ENCODE results near the gene LSM12. TPM values are rescaled to one million over a fixed set of nuclear protein-coding genes. Genes with fewer than 3 reads are reported as not detected.

LSM12 gene
- total RNA-seq, 1 donor from 2014 or later, result 57.3 TPM

GRCh38 chr17:44008205-44008909 lies 58.1 kb downstream of the LSM12 start:
- intact Hi-C loops (cut with micrococcal nuclease), result loop anchor here (5.0 kb wide), 2 partner anchors 101 to 114 kb away; partner anchors contain the start of genes HDAC5 and MPP2
- ATAC-seq (ENCODE audit: low read depth) (no peak), DNase-seq (no peak)
- H3K36me3 Mint-ChIP-seq (ENCODE audit: low read depth), result peaks cover 14% of the 10 kb centered on the region
- H3K27ac Mint-ChIP-seq, result no peak overlapping the region
- H3K9me3 Mint-ChIP-seq, result no peaks in the 10 kb centered on the region
- H3K27me3 Mint-ChIP-seq, result peaks cover 9% of the 10 kb centered on the region
- POLR2A ChIA-PET, result interaction anchor here (0.7 kb wide), 1 partner anchor 98 kb away, joined by 3 read pairs; no protein-coding TSS in a partner anchor
- CTCF ChIA-PET, result no interaction called here
- TF ChIP-seq, protein P1, sequence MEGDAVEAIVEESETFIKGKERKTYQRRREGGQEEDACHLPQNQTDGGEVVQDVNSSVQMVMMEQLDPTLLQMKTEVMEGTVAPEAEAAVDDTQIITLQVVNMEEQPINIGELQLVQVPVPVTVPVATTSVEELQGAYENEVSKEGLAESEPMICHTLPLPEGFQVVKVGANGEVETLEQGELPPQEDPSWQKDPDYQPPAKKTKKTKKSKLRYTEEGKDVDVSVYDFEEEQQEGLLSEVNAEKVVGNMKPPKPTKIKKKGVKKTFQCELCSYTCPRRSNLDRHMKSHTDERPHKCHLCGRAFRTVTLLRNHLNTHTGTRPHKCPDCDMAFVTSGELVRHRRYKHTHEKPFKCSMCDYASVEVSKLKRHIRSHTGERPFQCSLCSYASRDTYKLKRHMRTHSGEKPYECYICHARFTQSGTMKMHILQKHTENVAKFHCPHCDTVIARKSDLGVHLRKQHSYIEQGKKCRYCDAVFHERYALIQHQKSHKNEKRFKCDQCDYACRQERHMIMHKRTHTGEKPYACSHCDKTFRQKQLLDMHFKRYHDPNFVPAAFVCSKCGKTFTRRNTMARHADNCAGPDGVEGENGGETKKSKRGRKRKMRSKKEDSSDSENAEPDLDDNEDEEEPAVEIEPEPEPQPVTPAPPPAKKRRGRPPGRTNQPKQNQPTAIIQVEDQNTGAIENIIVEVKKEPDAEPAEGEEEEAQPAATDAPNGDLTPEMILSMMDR (IDR thresholded peaks at IDR 0.05), result no peak
- H3K4me3 Mint-ChIP-seq, result peak overlapping the region; percentile 90
- peaks cover 26% of the 10 kb centered on the region for H3K4me1 Mint-ChIP-seq

- POLR2A ChIA-PET, result interaction anchor here (0.8 kb wide), 1 partner anchor 214 kb away, joined by 3 read pairs; no protein-coding TSS in a partner anchor
- Mint-ChIP-seq H3K27ac (peak overlapping the region; percentile 76), H3K4me1 (peaks cover 24% of the 10 kb centered on the region), H3K9me3 (no peaks in the 10 kb centered on the region), H3K4me3 (peak overlapping the region; percentile 90), H3K27me3 (peaks cover 9% of the 10 kb centered on the region), H3K36me3 (ENCODE audit: low read depth) (peaks cover 14% of the 10 kb centered on the region)
- ATAC-seq (ENCODE audit: low read depth) (no peak), DNase-seq (no peak)
- TF ChIP-seq, protein P1 (IDR thresholded peaks at IDR 0.05), result no peak
- intact Hi-C loops (cut with micrococcal nuclease), result loop anchor here (1.0 to 5.0 kb wide), 5 partner anchors 63 to 229 kb away; partner anchors contain the start of genes DUSP3, G6PC3, HDAC5 and MPP2
- CTCF ChIA-PET, result interaction anchor here (1.2 kb wide), 1 partner anchor 34 kb away, joined by 3 read pairs; no protein-coding TSS in a partner anchor
Measured at GRCh38 chr17:44007346-44008204, 58.9 kb downstream of the LSM12 start.

DNA sequence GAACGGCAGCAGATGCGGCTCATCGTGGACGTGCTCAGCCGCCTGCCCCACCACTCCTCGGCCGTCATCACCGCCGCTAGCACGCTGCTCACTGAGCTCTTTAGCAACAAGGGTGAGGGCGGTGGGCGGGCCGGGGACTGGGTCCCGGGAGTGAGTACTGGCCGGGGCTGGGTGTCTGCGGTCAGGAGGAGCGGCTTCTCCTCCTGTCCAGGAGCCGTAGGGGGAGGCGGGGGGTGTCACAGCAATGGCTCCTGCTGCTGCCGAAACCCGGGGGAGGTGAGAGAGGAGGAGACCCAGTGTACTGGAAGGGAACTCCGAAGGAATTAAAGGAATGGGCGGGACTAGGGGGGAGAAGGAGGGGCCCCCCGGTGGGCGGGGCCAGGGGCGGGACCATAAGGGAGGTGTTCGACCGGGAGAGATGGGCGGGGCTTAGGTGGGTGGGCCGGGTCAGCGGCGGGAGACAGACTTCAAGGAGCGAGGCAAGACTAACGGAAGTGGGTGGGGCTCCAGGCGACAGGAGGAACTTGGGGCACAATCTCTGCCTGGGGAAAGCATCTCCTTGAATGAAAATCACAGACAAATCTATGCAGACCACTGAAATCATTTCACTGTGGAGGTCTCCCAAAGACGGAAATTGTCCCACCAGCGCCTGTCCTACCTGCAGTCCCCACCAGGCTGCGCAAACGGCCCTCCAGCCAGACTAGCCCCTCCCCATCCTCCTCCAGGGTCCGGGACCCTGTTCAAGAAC lies 59.7 kb downstream of the LSM12 start:
- Mint-ChIP-seq H3K27ac (peak overlapping the region; percentile 76), H3K36me3 (ENCODE audit: low read depth) (peaks cover 12% of the 10 kb centered on the region)
- POLR2A ChIA-PET, result interaction anchor here (0.6 to 0.8 kb wide), 2 partner anchors 210 to 215 kb away, joined by 3 read pairs; no protein-coding TSS in a partner anchor

DNA sequence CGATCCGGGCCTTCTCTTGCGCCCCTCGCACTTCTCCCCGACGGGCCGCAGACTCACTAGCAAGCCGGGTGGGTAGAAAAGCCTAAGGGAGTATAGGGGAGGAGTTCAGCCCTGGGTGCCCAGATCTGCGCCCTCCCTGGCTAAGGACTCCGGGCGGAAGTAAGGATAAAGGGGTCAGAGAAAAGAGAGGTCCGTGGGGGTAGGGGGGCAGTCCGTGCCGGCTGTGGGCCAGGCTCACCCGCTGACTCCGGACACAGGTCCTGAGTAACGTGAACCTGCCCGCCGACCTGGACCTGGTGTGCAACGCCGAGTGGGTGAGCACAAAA lies 60.2 kb downstream of the LSM12 start:
- H3K27ac Mint-ChIP-seq, result peak overlapping the region; percentile 30
- DNase-seq, result no peak
- H3K4me3 Mint-ChIP-seq, result peak overlapping the region; percentile 90
- peaks cover 24% of the 10 kb centered on the region for H3K4me1 Mint-ChIP-seq
- H3K9me3 Mint-ChIP-seq, result no peaks in the 10 kb centered on the region
- peaks cover 15% of the 10 kb centered on the region for H3K27me3 Mint-ChIP-seq
- H3K36me3 Mint-ChIP-seq (ENCODE audit: low read depth), result peaks cover 7% of the 10 kb centered on the region
- TF ChIP-seq, protein P1 (IDR thresholded peaks at IDR 0.05), result no peak
- ChIA-PET POLR2A (interaction anchor here (0.6 kb wide), 1 partner anchor 211 kb away, joined by 3 read pairs; no protein-coding TSS in a partner anchor), CTCF (interaction anchor here (1.0 to 1.2 kb wide), 2 partner anchors 35 to 96 kb away, joined by 3 read pairs; no protein-coding TSS in a partner anchor)
- peak; percentile 7 for ATAC-seq (ENCODE audit: low read depth)
- intact Hi-C loops (cut with micrococcal nuclease), result loop anchor here (1.0 to 5.0 kb wide), 5 partner anchors 8 to 227 kb away; partner anchors contain the start of genes DUSP3, G6PC3, HDAC5 and MPP2

More for the DNA sequence above, 59.7 kb downstream of the LSM12 start:
- Mint-ChIP-seq H3K9me3 (no peaks in the 10 kb centered on the region), H3K27me3 (peaks cover 12% of the 10 kb centered on the region), H3K4me3 (peak overlapping the region; percentile 90), H3K4me1 (peaks cover 24% of the 10 kb centered on the region)
- TF ChIP-seq, protein P1 (IDR thresholded peaks at IDR 0.05), result no peak
- CTCF ChIA-PET, result interaction anchor here (1.0 to 1.2 kb wide), 2 partner anchors 35 to 97 kb away, joined by 3 read pairs; no protein-coding TSS in a partner anchor
- intact Hi-C loops (cut with micrococcal nuclease), result loop anchor here (1.0 to 5.0 kb wide), 6 partner anchors 8 to 228 kb away; partner anchors contain the start of genes DUSP3, G6PC3, HDAC5 and MPP2
- ATAC-seq (ENCODE audit: low read depth) (peak; percentile 91), DNase-seq (peak; percentile 88)
